DND-41 (cell line): ENCODE data around the gene BAIAP2.

Experiments used
- ATAC-seq: fragments of 200-7000 bp; cut with Tn5 transposase; 3 replicates; pipeline ENCODE4 v1.9.1; 2021; ENCODE audit warnings: low read depth; ENCODE audit not compliant: insufficient read depth
- DNase-seq: peaks from one replicate; pipeline ENCODE4 v3.0.0-alpha.2; 2020
- H2AFZ ChIP-seq: 2 replicates; pipeline ENCODE4 v1.6.0; 2012; ENCODE audit warnings: low read depth, low read length
- H3K27ac ChIP-seq: 2 replicates; pipeline ENCODE4 v1.5.1; 2012; ENCODE audit warnings: low read length, inconsistent platforms
- H3K27me3 ChIP-seq: fragments of 200-600 bp; sonication (generic); 2 replicates; pipeline ENCODE4 v1.6.0; 2012; ENCODE audit warnings: low read length, mild to moderate bottlenecking, inconsistent platforms; ENCODE audit not compliant: insufficient read depth, poor library complexity
- H3K36me3 ChIP-seq: 2 replicates; pipeline ENCODE4 v1.5.1; 2012; ENCODE audit warnings: low read length, inconsistent platforms; ENCODE audit not compliant: insufficient read depth
- H3K4me1 ChIP-seq: 2 replicates; pipeline ENCODE4 v1.5.1; 2012; ENCODE audit warnings: mild to moderate bottlenecking, low read length; ENCODE audit not compliant: insufficient read depth
- H3K4me2 ChIP-seq: 2 replicates; pipeline ENCODE4 v1.6.0; 2012; ENCODE audit warnings: mild to moderate bottlenecking, moderate library complexity, low read length, inconsistent platforms; ENCODE audit not compliant: insufficient read depth
- H3K4me3 ChIP-seq, 2 experiments: fragments of 200-600 bp in 1 of 2; shearing (Covaris generic) in 1 of 2; 2 replicates each; pipeline ENCODE4 v1.5.1; 2012 to 2016; ENCODE audit warnings: inconsistent platforms in 2 of 2, low read length in 2 of 2, mild to moderate bottlenecking in 2 of 2, low read depth in 1 of 2, moderate library complexity in 1 of 2
- H3K79me2 ChIP-seq: 2 replicates; pipeline ENCODE4 v1.6.0; 2012; ENCODE audit warnings: low read length, inconsistent platforms; ENCODE audit not compliant: insufficient read depth
- H3K9ac ChIP-seq: 2 replicates; pipeline ENCODE4 v1.6.0; 2012; ENCODE audit warnings: low read depth, mild to moderate bottlenecking, inconsistent platforms, low read length, moderate library complexity
- H3K9me3 ChIP-seq: 2 replicates; pipeline ENCODE4 v1.5.1; 2012; ENCODE audit warnings: low read length, moderate library complexity, mild to moderate bottlenecking, inconsistent platforms; ENCODE audit not compliant: insufficient read depth, severe bottlenecking
- H4K20me1 ChIP-seq: 2 replicates; pipeline ENCODE4 v1.6.0; 2012; ENCODE audit warnings: low read length; ENCODE audit not compliant: insufficient read depth
- EZH2 ChIP-seq: IDR thresholded peaks from 3 replicates; pipeline ENCODE4 v1.6.1; 2012; ENCODE audit warnings: borderline replicate concordance, low read depth, mild to moderate bottlenecking, moderate library complexity, low read length, inconsistent platforms; ENCODE audit not compliant: severe bottlenecking
- TF ChIP-seq, protein P1 (sequence below): IDR thresholded peaks from 2 replicates; pipeline ENCODE4 v1.5.1; 2012; ENCODE audit warnings: borderline replicate concordance, low read length, moderate library complexity, mild to moderate bottlenecking; ENCODE audit not compliant: poor library complexity, severe bottlenecking; ENCODE audit errors: extremely low read depth

The BAIAP2 gene

GRCh38 chr17:81097943-81098308, 63.0 kb downstream of the BAIAP2 start:
- Histone ChIP-seq H3K4me1 (peaks cover 44% of the 10 kb centered on the region), H2AFZ (no peak overlapping the region), H3K79me2 (no peaks in the 10 kb centered on the region), H4K20me1 (peaks cover 12% of the 10 kb centered on the region), H3K9me3 (no peaks in the 10 kb centered on the region), H3K36me3 (no peaks in the 10 kb centered on the region), H3K4me3 (no peak overlapping the region), H3K27ac (no peak overlapping the region), H3K9ac (no peak overlapping the region), H3K4me2 (no peak overlapping the region), H3K27me3 (no peaks in the 10 kb centered on the region)
- DNase-seq, result no peak
- no peak for ATAC-seq
- TF ChIP-seq, protein P1, sequence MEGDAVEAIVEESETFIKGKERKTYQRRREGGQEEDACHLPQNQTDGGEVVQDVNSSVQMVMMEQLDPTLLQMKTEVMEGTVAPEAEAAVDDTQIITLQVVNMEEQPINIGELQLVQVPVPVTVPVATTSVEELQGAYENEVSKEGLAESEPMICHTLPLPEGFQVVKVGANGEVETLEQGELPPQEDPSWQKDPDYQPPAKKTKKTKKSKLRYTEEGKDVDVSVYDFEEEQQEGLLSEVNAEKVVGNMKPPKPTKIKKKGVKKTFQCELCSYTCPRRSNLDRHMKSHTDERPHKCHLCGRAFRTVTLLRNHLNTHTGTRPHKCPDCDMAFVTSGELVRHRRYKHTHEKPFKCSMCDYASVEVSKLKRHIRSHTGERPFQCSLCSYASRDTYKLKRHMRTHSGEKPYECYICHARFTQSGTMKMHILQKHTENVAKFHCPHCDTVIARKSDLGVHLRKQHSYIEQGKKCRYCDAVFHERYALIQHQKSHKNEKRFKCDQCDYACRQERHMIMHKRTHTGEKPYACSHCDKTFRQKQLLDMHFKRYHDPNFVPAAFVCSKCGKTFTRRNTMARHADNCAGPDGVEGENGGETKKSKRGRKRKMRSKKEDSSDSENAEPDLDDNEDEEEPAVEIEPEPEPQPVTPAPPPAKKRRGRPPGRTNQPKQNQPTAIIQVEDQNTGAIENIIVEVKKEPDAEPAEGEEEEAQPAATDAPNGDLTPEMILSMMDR, result no peak
- no peak for TF ChIP-seq EZH2

DNA sequence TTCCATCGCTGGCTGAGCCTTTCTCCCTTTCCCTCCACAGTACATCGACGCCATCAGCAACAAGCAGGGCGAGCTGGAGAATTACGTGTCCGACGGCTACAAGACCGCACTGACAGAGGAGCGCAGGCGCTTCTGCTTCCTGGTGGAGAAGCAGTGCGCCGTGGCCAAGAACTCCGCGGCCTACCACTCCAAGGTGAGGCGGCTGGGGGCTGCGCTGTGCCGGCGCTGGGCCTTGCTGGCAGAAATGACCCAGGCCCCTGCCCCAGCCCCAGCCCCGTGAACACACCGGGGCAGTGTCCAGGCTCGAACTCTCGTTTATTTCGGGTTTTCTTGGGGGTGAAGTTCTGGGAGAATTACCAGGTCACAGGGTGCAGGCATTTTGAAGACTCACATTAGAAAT, 64.9 kb downstream of the BAIAP2 start:
- ATAC-seq (no peak), DNase-seq (no peak)
- Histone ChIP-seq H3K4me1 (peaks cover 25% of the 10 kb centered on the region), H3K4me2 (no peak overlapping the region), H4K20me1 (peaks cover 16% of the 10 kb centered on the region), H3K27ac (no peak overlapping the region), H2AFZ (no peak overlapping the region), H3K36me3 (no peaks in the 10 kb centered on the region), H3K4me3 (no peak overlapping the region), H3K27me3 (no peaks in the 10 kb centered on the region), H3K9me3 (no peaks in the 10 kb centered on the region), H3K9ac (no peak overlapping the region), H3K79me2 (no peaks in the 10 kb centered on the region)
- TF ChIP-seq, protein P1, result no peak
- no peak for TF ChIP-seq EZH2

GRCh38 chr17:81100668-81101067, 65.7 kb downstream of the BAIAP2 start:
- no peak for DNase-seq
- Histone ChIP-seq H4K20me1 (peaks cover 16% of the 10 kb centered on the region), H3K4me3 (no peak overlapping the region), H3K4me2 (no peak overlapping the region), H3K9me3 (no peaks in the 10 kb centered on the region), H3K27ac (no peak overlapping the region), H3K36me3 (no peaks in the 10 kb centered on the region), H3K79me2 (no peaks in the 10 kb centered on the region), H3K9ac (no peak overlapping the region), H2AFZ (no peak overlapping the region), H3K4me1 (peaks cover 17% of the 10 kb centered on the region), H3K27me3 (no peaks in the 10 kb centered on the region)
- TF ChIP-seq, protein P1, result no peak
- no peak for TF ChIP-seq EZH2
- no peak for ATAC-seq
